HEK293 (cell line): Measurements from ENCODE around the gene VSTM2A.

Source experiments
- CTCF ChIA-PET: fragments of 350-600 bp; formaldehyde crosslinking; extraction: SDS; loops from one replicate; lab custom pipeline; 2021; ENCODE audit warnings: antibody characterized with exemption; lab: Yijun Ruan, JAX
- POLR2A ChIA-PET: fragments of 300-600 bp; formaldehyde crosslinking; extraction: SDS; loops from one replicate; lab custom pipeline; 2020; ENCODE audit warnings: antibody characterized with exemption, inconsistent platforms; lab: Yijun Ruan, JAX
- H3K27ac ChIP-seq: fragments of 200-500 bp; sonication (Bioruptor generic); 2 replicates; pipeline ENCODE4 v1.5.1; 2014; ENCODE audit warnings: low read depth, low read length, control low read depth, inconsistent platforms; ENCODE audit errors: extremely low read depth
- H3K36me3 ChIP-seq, 2 experiments: fragments of 200-500 bp in 1 of 2; sonication (Bioruptor generic) in 1 of 2; 1 replicate in 1 of 2; 2 replicates in 1 of 2; pipeline ENCODE4 v1.5.1; 2014 to 2017; ENCODE audit warnings: inconsistent platforms in 2 of 2, low read length in 2 of 2; ENCODE audit not compliant: control insufficient read depth in 2 of 2, insufficient read depth in 1 of 2
- H3K4me1 ChIP-seq: fragments of 200-500 bp; sonication (Bioruptor generic); 2 replicates; pipeline ENCODE4 v1.5.1; 2014; ENCODE audit warnings: mild to moderate bottlenecking, low read length, inconsistent platforms; ENCODE audit not compliant: control insufficient read depth, insufficient read depth
- H3K4me3 ChIP-seq: 2 replicates; pipeline ENCODE4 v1.5.1; 2011; ENCODE audit warnings: low read depth, mild to moderate bottlenecking, control low read depth, low read length, moderate library complexity
- H3K9me3 ChIP-seq: fragments of 200-500 bp; sonication (Bioruptor generic); 2 replicates; pipeline ENCODE4 v1.5.1; 2014; ENCODE audit warnings: low read depth, low read length, inconsistent platforms; ENCODE audit not compliant: control insufficient read depth, insufficient read depth
- HIC1 ChIP-seq: fragments of 450-650 bp; formaldehyde crosslinking; IDR thresholded peaks from 2 replicates; pipeline ENCODE4 v1.5.1; 2016; ENCODE audit warnings: missing biosample characterization, missing genetic modification characterization
- KLF8 ChIP-seq: fragments of 450-650 bp; formaldehyde crosslinking; IDR thresholded peaks from 2 replicates; pipeline ENCODE4 v1.5.1; 2016; ENCODE audit warnings: missing biosample characterization, missing genetic modification characterization
- PATZ1 ChIP-seq: fragments of 450-650 bp; formaldehyde crosslinking; IDR thresholded peaks from 2 replicates; pipeline ENCODE4 v1.5.1; 2016; ENCODE audit warnings: missing biosample characterization, missing genetic modification characterization
- PRDM10 ChIP-seq: fragments of 450-650 bp; formaldehyde crosslinking; IDR thresholded peaks from 2 replicates; pipeline ENCODE4 v1.5.1; 2016; ENCODE audit warnings: missing biosample characterization, missing genetic modification characterization
- REST ChIP-seq: fragments of 450-650 bp; formaldehyde crosslinking; IDR thresholded peaks from 2 replicates; pipeline ENCODE4 v1.5.1; 2016; ENCODE audit warnings: missing biosample characterization, missing genetic modification characterization
- SP2 ChIP-seq: fragments of 450-650 bp; formaldehyde crosslinking; IDR thresholded peaks from 2 replicates; pipeline ENCODE4 v1.5.1; 2016; ENCODE audit warnings: missing biosample characterization, missing genetic modification characterization
- SP3 ChIP-seq: fragments of 450-650 bp; formaldehyde crosslinking; IDR thresholded peaks from 2 replicates; pipeline ENCODE4 v1.5.1; 2016; ENCODE audit warnings: missing biosample characterization, missing genetic modification characterization
- ZBTB17 ChIP-seq: fragments of 450-650 bp; formaldehyde crosslinking; IDR thresholded peaks from 2 replicates; pipeline ENCODE4 v1.5.1; 2016; ENCODE audit warnings: missing biosample characterization, missing genetic modification characterization
- ZBTB26 ChIP-seq: fragments of 450-650 bp; formaldehyde crosslinking; optimal IDR thresholded peaks from 2 replicates; pipeline ENCODE3; 2016; ENCODE audit warnings: missing biosample characterization, mild to moderate bottlenecking, missing genetic modification characterization
- ZNF202 ChIP-seq: fragments of 450-650 bp; formaldehyde crosslinking; IDR thresholded peaks from 2 replicates; pipeline ENCODE4 v1.5.1; 2016; ENCODE audit warnings: missing biosample characterization, missing genetic modification characterization, borderline replicate concordance
- ZNF341 ChIP-seq: fragments of 450-650 bp; formaldehyde crosslinking; IDR thresholded peaks from 2 replicates; pipeline ENCODE4; 2016; ENCODE audit warnings: low read depth, missing biosample characterization, missing genetic modification characterization
- ZNF366 ChIP-seq: fragments of 450-650 bp; formaldehyde crosslinking; conservative IDR thresholded peaks from 2 replicates; pipeline ENCODE4 v1.5.1; 2016; ENCODE audit warnings: missing biosample characterization, missing genetic modification characterization
- ZNF488 ChIP-seq: fragments of 450-650 bp; formaldehyde crosslinking; IDR thresholded peaks from 2 replicates; pipeline ENCODE4 v1.5.1; 2016; ENCODE audit warnings: missing biosample characterization, missing genetic modification characterization
- ZNF561 ChIP-seq: fragments of 450-650 bp; IDR thresholded peaks from 2 replicates; pipeline ENCODE4 v1.5.1; 2018; ENCODE audit warnings: missing biosample characterization, missing genetic modification characterization, borderline replicate concordance
- ZNF692 ChIP-seq: fragments of 450-650 bp; formaldehyde crosslinking; IDR thresholded peaks from 2 replicates; pipeline ENCODE4 v1.5.1; 2016; ENCODE audit warnings: missing biosample characterization, missing genetic modification characterization

Gene VSTM2A

GRCh38 chr7:54545241-54545563 lies 3.0 kb downstream of the VSTM2A start (continued):
- TF ChIP-seq ZNF692 (tag by site-specific recombination) = no peak
- no peak for TF ChIP-seq ZNF488
- TF ChIP-seq ZNF366 (tag by site-specific recombination) = peak; percentile 55

GRCh38 chr7:54546081-54546985 lies 4.2 kb downstream of the VSTM2A start:
- ChIA-PET CTCF (no interaction called here), POLR2A (no interaction called here)
- H3K36me3 ChIP-seq = no peaks in the 10 kb centered on the region
- H3K4me3 ChIP-seq = peak overlapping the region; percentile 38
- no peaks in the 10 kb centered on the region for H3K4me1 ChIP-seq
- H3K27ac ChIP-seq = no peak overlapping the region
- H3K9me3 ChIP-seq = no peaks in the 10 kb centered on the region
- TF ChIP-seq SP3 (tag by site-specific recombination) (peak; percentile 33), PATZ1 (tag by site-specific recombination) (peak; percentile 21; the same call in 1 of the 2 replicates), ZBTB26 (tag by site-specific recombination) (peak; percentile 75), HIC1 (tag by site-specific recombination) (peak; percentile 21; the same call in 1 of the 2 replicates), PRDM10 (tag by site-specific recombination) (peak; percentile 75), ZNF202 (peak; percentile 62; the same call in 1 of the 2 replicates), ZNF561 (tag by site-specific recombination) (0 out of 2 replicates have a peak, but pooled peaks have one; percentile 39), REST (0 out of 2 replicates have a peak, but pooled peaks have one; percentile 13), KLF8 (tag by site-specific recombination) (no peak; the same call in 1 of the 2 replicates), SP2 (0 out of 2 replicates have a peak, but pooled peaks have one; percentile 32), ZBTB17 (tag by site-specific recombination) (peak; percentile 49), ZNF341 (tag by site-specific recombination) (peak; percentile 57)
